HCT116 (cell line): ENCODE data around the gene SERPINB6. TPM values are rescaled to one million over a fixed set of nuclear protein-coding genes. Genes with fewer than 3 reads are reported as not detected.

Experiments
- ATAC-seq: fragments of 200-7000 bp; cut with Tn5 transposase; 2 replicates; pipeline ENCODE4 v1.9.1; 2020; ENCODE audit warnings: mild to moderate bottlenecking, moderate library complexity
- BruUV-seq: library from RNA; stranded (reverse); fragments of 400-500 nt; replicated peaks from 2 replicates; lab custom pipeline; 2021; lab: Mats Ljungman, UMichigan
- CTCF ChIA-PET: fragments of 300-600 bp; sonication (Branson Sonifier 250); formaldehyde crosslinking; loops from one replicate; lab custom pipeline; 2021; ENCODE audit warnings: antibody characterized with exemption; lab: Charles Lee
- POLR2A ChIA-PET: fragments of 300-600, 350-600 bp; sonication (Branson Sonifier 250); formaldehyde crosslinking; loops from one replicate; lab custom pipeline; 2021; ENCODE audit warnings: antibody characterized with exemption; lab: Charles Lee
- RAD21 ChIA-PET, 2 experiments: fragments of 300-600 bp; sonication (Branson Sonifier 250); formaldehyde crosslinking; loops; one replicate each; lab custom pipeline; 2023; ENCODE audit warnings: low total read pairs in 2 of 2; ENCODE audit not compliant: uncharacterized antibody in 2 of 2, unreplicated experiment in 2 of 2, low non-redundant PET in 1 of 2; lab: Charles Lee
- DNase-seq: peaks from one replicate; pipeline ENCODE4 v3.0.0-alpha.2; 2010; ENCODE audit warnings: low read depth, low spot score
- H2AFZ ChIP-seq: fragments of 200-600 bp; shearing (Covaris generic), sonication (generic); 2 replicates; pipeline ENCODE4 v1.6.1; 2017; ENCODE audit warnings: low read depth, mixed run types, mixed read lengths, antibody characterized with exemption, low read length; ENCODE audit not compliant: poor library complexity, severe bottlenecking
- H3K27ac ChIP-seq: 2 replicates; pipeline ENCODE4 v1.5.1; 2012; ENCODE audit warnings: low read depth, low read length
- H3K27me3 ChIP-seq: fragments of 200-600 bp; sonication (generic); 2 replicates; pipeline ENCODE4 v1.6.1; 2016; ENCODE audit warnings: mixed run types, low read length, mixed read lengths; ENCODE audit not compliant: insufficient read depth
- H3K36me3 ChIP-seq, 2 experiments: fragments of 200-500 bp in 1 of 2; fragments of 200-600 bp in 1 of 2; sonication (Bioruptor generic) in 1 of 2; sonication (generic) in 1 of 2; 2 replicates each; pipeline versions ENCODE4 v1.5.1 to v1.6.1; 2014 to 2016; ENCODE audit warnings: low read length in 2 of 2, inconsistent platforms in 1 of 2, mixed read lengths in 1 of 2, mixed run types in 1 of 2; ENCODE audit not compliant: insufficient read depth in 2 of 2, control insufficient read depth in 1 of 2
- H3K4me1 ChIP-seq, 2 experiments: fragments of 200-600 bp in 1 of 2; sonication (generic) in 1 of 2; 2 replicates each; pipeline versions ENCODE4 v1.5.1 to v1.6.1; 2012 to 2017; ENCODE audit warnings: low read length in 2 of 2, inconsistent platforms in 1 of 2, mild to moderate bottlenecking in 1 of 2, mixed read lengths in 1 of 2, mixed run types in 1 of 2, moderate library complexity in 1 of 2; ENCODE audit not compliant: insufficient read depth in 2 of 2, control insufficient read depth in 1 of 2
- H3K4me2 ChIP-seq: fragments of 200-600 bp; sonication (generic); 2 replicates; pipeline ENCODE4 v1.6.1; 2017; ENCODE audit warnings: mixed run types, low read length, mixed read lengths
- H3K4me3 ChIP-seq, 2 experiments: fragments of 200-600 bp in 1 of 2; sonication (generic) in 1 of 2; replicated peaks in 1 of 2; 2 replicates each; pipeline ENCODE4 v1.5.1; 2011 to 2016; ENCODE audit warnings: low read length in 2 of 2, control low read depth in 1 of 2, low read depth in 1 of 2, mild to moderate bottlenecking in 1 of 2, mixed read lengths in 1 of 2, mixed run types in 1 of 2
- H3K79me2 ChIP-seq: fragments of 200-600 bp; sonication (generic); 2 replicates; pipeline ENCODE4 v1.6.1; 2017; ENCODE audit warnings: mild to moderate bottlenecking, mixed run types, low read length, moderate library complexity, mixed read lengths; ENCODE audit not compliant: insufficient read depth
- H3K9ac ChIP-seq: fragments of 200-600 bp; sonication (generic); 2 replicates; pipeline ENCODE4 v1.6.1; 2016; ENCODE audit warnings: low read length, mixed read lengths
- H3K9me2 ChIP-seq: fragments of 200-600 bp; sonication (generic), shearing (Covaris generic); 2 replicates; pipeline ENCODE4 v1.6.1; 2017; ENCODE audit warnings: mixed run types, mild to moderate bottlenecking, moderate library complexity; ENCODE audit not compliant: insufficient read depth
- H3K9me3 ChIP-seq, 2 experiments: fragments of 200-500 bp in 1 of 2; fragments of 200-600 bp in 1 of 2; sonication (Bioruptor generic) in 1 of 2; sonication (generic) in 1 of 2; 2 replicates each; pipeline ENCODE4 v1.6.1; 2014 to 2017; ENCODE audit warnings: low read length in 2 of 2, mixed read lengths in 2 of 2, inconsistent platforms in 1 of 2, low read depth in 1 of 2, mild to moderate bottlenecking in 1 of 2, mixed run types in 1 of 2, moderate library complexity in 1 of 2; ENCODE audit not compliant: control insufficient read depth in 1 of 2, insufficient read depth in 1 of 2
- H4K20me1 ChIP-seq: fragments of 200-600 bp; sonication (generic), shearing (Covaris generic); 2 replicates; pipeline ENCODE4 v1.6.1; 2017; ENCODE audit warnings: mixed run types, mild to moderate bottlenecking, moderate library complexity; ENCODE audit not compliant: insufficient read depth
- ATF3 ChIP-seq: IDR thresholded peaks from 2 replicates; pipeline ENCODE4 v1.6.1; 2012
- CBX3 ChIP-seq: IDR thresholded peaks from 2 replicates; pipeline ENCODE4 v1.6.1; 2012; ENCODE audit warnings: low read depth
- CEBPB ChIP-seq: IDR thresholded peaks from 2 replicates; pipeline ENCODE4 v1.6.1; 2012; ENCODE audit warnings: low read depth
- CTCF ChIP-seq, 3 experiments: fragments of 200-600 bp in 1 of 3; sonication (generic) in 1 of 3; IDR thresholded peaks in 2 of 3; conservative IDR thresholded peaks in 1 of 3; 2 replicates each; pipeline ENCODE4 v1.5.1; 2012 to 2017; ENCODE audit warnings: low read depth in 2 of 3, low read length in 2 of 3, antibody characterized with exemption in 1 of 3, borderline replicate concordance in 1 of 3, control low read depth in 1 of 3, mild to moderate bottlenecking in 1 of 3, mixed read lengths in 1 of 3, mixed run types in 1 of 3, moderate library complexity in 1 of 3; ENCODE audit not compliant: insufficient read depth in 1 of 3
- EZH2 ChIP-seq: fragments of 200-600 bp; sonication (generic); IDR thresholded peaks from 2 replicates; pipeline ENCODE4 v1.6.1; 2017; ENCODE audit warnings: antibody characterized with exemption, mixed run types
- POLR2A ChIP-seq: IDR thresholded peaks from 2 replicates; pipeline ENCODE4 v1.7.0; 2011; ENCODE audit warnings: borderline replicate concordance; ENCODE audit not compliant: insufficient read depth, insufficient read length; ENCODE audit errors: extremely low read depth
- REST ChIP-seq: IDR thresholded peaks from 2 replicates; pipeline ENCODE4 v1.6.1; 2012; ENCODE audit warnings: low read depth
- SRF ChIP-seq: IDR thresholded peaks from 2 replicates; pipeline ENCODE4 v1.6.1; 2012; ENCODE audit warnings: low read depth
- TCF7L2 ChIP-seq: IDR thresholded peaks from 2 replicates; pipeline ENCODE4 v1.7.0; 2011; ENCODE audit warnings: borderline replicate concordance, inconsistent platforms; ENCODE audit not compliant: insufficient read depth, insufficient read length; ENCODE audit errors: extremely low read depth
- YY1 ChIP-seq: IDR thresholded peaks from 2 replicates; pipeline ENCODE4 v1.6.1; 2011; ENCODE audit warnings: low read length, low read depth, moderate library complexity, mild to moderate bottlenecking; ENCODE audit not compliant: insufficient replicate concordance; ENCODE audit errors: extremely low read depth
- ZNF274 ChIP-seq: fragments of 200-500 bp; sonication (Bioruptor generic); IDR thresholded peaks from 2 replicates; pipeline ENCODE4 v1.6.1; 2014; ENCODE audit warnings: mild to moderate bottlenecking, low read depth, low read length, inconsistent platforms
- intact Hi-C: fragments of 100-400 bp; cut with micrococcal nuclease; formaldehyde crosslinking; loops from 2 replicates; pipeline ENCODE4 v1.10.0; 2022
- total RNA-seq: library from RNA; stranded (reverse); gene quantifications from one replicate; pipeline ENCODE4 v1.2.1, GENCODE V29; 2021; ENCODE audit not compliant: unreplicated experiment

Gene SERPINB6
- total RNA-seq, 1 experiment from 2014 or later, result 103 TPM

GRCh38 chr6:2958776-2959175 lies 12.6 kb downstream of the SERPINB6 start:
- ChIA-PET CTCF (no interaction called here), RAD21 (no interaction called here)
- Histone ChIP-seq H3K9ac (no peak overlapping the region), H3K79me2 (peaks cover 14% of the 10 kb centered on the region; the same call in 1 of the 2 replicates), H3K27me3 (no peaks in the 10 kb centered on the region), H3K4me3 (no peak overlapping the region)
- TF ChIP-seq SRF (no peak), REST (no peak), TCF7L2 (no peak), ATF3 (no peak), YY1 (no peak), POLR2A (no peak), ZNF274 (no peak), EZH2 (no peak), CTCF (IDR thresholded peaks at IDR 0.05 in 2 of 3, conservative IDR thresholded peaks at IDR 0.05 in 1 of 3; ENCODE audit: borderline replicate concordance in 1 of 3, insufficient read depth in 1 of 3, low read depth in 2 of 3, low read length in 2 of 3) (no peak), CBX3 (no peak), CEBPB (no peak)
- TF ChIP-seq, all 23 proteins: peak for 0
- H3K9me3 ChIP-seq, result no peaks in the 10 kb centered on the region
- peaks cover 4 to 32% of the 10 kb centered on the region in 2 experiments for H3K4me1 ChIP-seq
- no peak for ATAC-seq
- no peak for DNase-seq
- intact Hi-C loops, result no loop called here
- H3K9me2 ChIP-seq, result no peaks in the 10 kb centered on the region
- no peak overlapping the region for H2AFZ ChIP-seq
- no peak overlapping the region for H3K27ac ChIP-seq
- BruUV-seq, result no TSS peak
- H4K20me1 ChIP-seq, result no peaks in the 10 kb centered on the region
- peaks cover 3% of the 10 kb centered on the region in 2 experiments; a peak in 1 of 4 replicates for H3K36me3 ChIP-seq
- H3K4me2 ChIP-seq, result no peak overlapping the region
- POLR2A ChIA-PET, result no interaction called here
